ACHN (cell line): ENCODE results near the gene KRTAP12-4.
"Not testable (repeated sequence)": the region's sequence is repeated elsewhere in the genome, so short reads cannot be mapped to it uniquely, and the experiment has no call there.

Source experiments
- DNase-seq: peaks from one replicate; pipeline ENCODE4 v3.0.0-alpha.2; 2015
- in situ Hi-C: cut with HindIII; loops from 2 replicates; pipeline ENCODE4 v1.10.0; 2017; ENCODE audit warnings: low sequenced_read_pairs, low pct_ligation_motif_present, low pct_unique_long_range_greater_than_20kb

Gene KRTAP12-4

GRCh38 chr21:44640761-44641160 is 13.7 kb downstream of the KRTAP12-4 start:
- in situ Hi-C loops, result no loop called here
- no peak for DNase-seq

GRCh38 chr21:44639331-44639655 is 15.2 kb downstream of the KRTAP12-4 start:
- in situ Hi-C loops, result no loop called here
- DNase-seq, result no peak

DNA sequence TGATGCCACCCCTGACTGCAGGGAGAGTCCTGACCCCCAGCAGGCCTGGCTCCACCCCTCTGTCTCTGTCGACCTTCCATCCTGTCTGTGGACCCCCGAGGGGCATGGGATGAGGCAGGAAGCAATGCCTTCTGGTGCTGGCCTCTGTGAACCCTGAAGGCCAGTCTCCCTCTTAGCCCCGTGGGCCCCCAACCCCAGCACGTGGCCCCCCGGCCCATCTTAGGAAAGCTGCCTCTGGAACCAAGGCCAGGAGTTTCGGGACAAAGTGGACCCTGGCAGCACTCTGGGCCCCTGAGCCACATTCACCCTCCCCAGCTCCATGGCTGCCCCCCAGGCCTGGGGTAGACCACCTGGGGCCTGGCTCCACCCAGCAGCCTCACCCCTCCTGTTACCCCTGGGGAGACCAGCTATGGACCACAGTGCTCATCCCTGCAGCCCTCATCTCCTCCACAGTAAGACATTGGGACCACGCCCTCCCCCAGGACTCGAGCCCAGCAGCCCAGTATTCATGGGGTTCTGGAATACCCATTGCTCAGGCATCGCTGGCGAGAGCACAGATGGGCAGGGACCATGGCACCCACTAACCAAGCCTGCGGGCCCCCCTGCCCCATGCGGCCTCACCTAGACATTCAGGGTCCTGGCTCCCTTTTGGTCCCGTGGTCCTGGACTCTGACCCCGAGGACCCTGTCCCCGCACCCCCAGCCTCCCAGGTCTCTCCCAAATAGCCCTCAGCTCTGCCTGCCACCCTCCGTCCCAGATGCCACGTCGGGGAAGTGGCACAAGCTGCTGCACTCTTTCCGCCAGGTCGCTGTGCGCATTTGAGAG is 15.7 kb downstream of the KRTAP12-4 start:
- in situ Hi-C loops, DNase-seq: not testable (repeated sequence)

DNA sequence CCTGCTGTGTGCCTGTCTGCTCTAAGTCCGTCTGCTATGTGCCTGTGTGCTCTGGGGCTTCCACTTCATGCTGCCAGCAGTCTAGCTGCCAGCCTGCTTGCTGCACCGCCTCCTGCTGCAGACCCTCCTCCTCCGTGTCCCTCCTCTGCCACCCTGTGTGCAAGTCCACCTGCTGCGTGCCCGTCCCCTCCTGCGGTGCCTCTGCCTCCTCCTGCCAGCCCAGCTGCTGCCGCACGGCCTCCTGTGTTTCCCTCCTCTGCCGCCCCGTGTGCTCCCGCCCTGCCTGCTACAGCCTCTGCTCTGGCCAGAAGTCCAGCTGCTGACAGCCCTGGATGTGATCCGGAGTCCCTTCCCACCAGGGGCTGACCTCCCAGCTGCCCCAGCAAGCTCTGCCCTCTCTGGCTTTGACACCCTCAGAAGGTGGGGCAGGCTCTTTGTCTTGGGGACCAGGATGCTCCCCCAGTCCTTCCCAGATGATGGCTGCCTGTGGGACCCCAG is 16.6 kb downstream of the KRTAP12-4 start:
- in situ Hi-C loops, result not testable (repeated sequence)

GRCh38 chr21:44637018-44637850 is 17.2 kb downstream of the KRTAP12-4 start, which contains the start of gene KRTAP10-10:
KRTAP10-10 (plus strand) TSS chr21:44637356; CDS start chr21:44637418, 62 bp downstream.
- in situ Hi-C loops, result no loop called here
- no peak for DNase-seq

More for the DNA sequence above, 16.6 kb downstream of the KRTAP12-4 start:
- DNase-seq, result not testable (repeated sequence)

DNA sequence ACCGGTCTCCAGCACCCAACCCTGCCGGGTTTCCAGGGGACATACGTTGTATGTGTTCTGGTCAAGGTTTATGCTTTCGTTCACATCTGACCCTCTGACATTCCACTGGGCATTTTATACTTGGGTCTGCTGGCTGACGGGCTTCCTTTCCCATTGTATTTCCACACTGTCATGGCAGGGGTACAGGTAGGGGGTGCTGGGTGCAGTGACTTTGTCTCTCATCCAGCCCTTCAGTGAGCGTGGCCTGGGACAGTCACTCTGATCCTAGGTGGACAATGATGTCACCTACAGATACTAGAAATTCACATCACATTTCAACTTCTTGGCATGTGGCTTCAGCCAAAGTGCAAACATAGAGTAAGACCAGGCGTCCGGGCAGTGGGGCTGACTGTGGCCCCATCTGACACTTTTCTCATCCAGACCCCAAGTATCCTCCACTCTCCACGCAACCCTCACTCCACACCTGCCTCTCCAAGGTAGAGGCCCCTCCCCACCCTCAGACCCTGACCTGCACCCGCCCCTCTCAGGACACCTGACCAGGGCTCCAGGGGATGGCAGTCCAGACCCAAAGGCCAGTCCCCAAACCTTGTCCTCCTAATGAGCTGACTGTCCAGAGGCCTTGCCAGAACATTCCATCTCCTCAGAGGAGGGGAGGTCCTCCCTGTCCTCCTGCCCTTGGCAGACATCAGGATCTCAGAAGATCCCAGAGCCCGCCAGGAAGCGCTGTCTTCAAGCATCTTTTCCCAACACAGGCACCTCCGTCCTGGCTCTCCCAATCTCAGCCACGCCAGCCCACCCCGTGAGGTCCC is 18.0 kb downstream of the KRTAP12-4 start:
- DNase-seq, result no peak
- in situ Hi-C loops, result no loop called here

- in situ Hi-C loops, result no loop called here
- no peak for DNase-seq
Observed at GRCh38 chr21:44632067-44632466, 22.4 kb downstream of the KRTAP12-4 start.

- in situ Hi-C loops, result no loop called here
- DNase-seq, result no peak
Observed at GRCh38 chr21:44630440-44630839, 24.0 kb downstream of the KRTAP12-4 start.

DNA sequence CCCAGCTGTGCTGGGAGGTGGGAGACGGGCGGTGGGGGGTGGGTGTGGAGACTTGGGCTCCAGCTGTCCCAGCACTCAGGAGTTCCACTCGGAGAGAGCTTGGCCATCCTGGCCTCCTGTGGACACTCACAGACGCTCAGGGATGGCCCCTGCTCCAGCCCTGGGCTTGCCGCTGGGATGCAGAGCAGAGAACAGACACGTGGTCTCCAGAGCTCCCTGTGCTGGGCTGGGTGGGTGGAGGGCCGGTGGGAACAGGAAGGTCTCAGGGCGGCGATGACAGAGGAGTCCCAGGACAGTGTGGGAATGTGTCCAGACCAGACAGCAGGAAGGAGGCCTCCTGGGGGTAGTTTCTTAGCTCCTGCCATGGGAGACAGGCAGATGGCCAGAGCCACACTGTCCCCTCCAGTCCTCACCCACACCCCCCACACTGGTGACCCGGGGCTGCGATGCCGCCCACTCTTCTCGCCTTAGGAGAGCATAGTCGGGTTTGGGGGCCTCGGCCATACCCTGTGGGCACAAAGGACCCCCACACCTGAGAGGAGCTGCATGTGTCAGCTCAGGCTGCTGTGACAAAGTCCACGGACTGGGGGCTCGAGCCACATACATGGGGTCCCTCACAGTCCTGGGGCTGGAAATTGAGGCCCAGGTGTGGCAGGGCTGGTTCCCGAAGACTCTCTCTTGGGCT is 25.6 kb downstream of the KRTAP12-4 start:
- no peak for DNase-seq
- in situ Hi-C loops, result no loop called here

GRCh38 chr21:44627831-44628233 is 26.6 kb downstream of the KRTAP12-4 start:
- in situ Hi-C loops, DNase-seq: not testable (repeated sequence)

GRCh38 chr21:44627181-44627822 is 27.2 kb downstream of the KRTAP12-4 start:
- in situ Hi-C loops, result not testable (repeated sequence)

DNA sequence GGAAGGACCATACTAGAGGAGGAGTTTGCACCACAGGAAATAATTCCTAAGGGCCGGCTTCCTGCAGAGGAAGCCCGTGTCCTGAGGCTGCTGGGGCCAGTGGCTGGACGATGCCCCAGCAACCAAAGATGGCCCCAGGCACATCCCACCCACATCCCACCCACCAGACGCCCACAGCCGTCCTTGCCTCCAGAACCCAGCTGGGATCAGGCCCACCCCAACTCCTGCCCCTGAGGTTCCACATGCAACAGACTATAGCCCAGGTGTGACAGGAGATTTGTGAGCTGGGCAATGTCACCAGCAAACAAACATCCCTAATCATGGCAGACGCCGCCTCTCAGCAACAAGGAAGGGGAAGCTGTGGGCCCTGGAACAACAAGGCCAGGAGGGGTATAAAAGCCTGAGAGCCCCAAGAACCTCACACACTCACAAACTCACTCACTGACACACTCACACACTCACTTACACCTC is 27.8 kb downstream of the KRTAP12-4 start, which contains the start of gene KRTAP10-9:
Gene KRTAP10-9 (plus strand): TSS at position 421 of the 471 bp plus-strand sequence. CDS start 79 bp downstream, outside the sequence.
- in situ Hi-C loops, result no loop called here

More at GRCh38 chr21:44627181-44627822, 27.2 kb downstream of the KRTAP12-4 start:
- not testable (repeated sequence) for DNase-seq

GRCh38 chr21:44626262-44626661 is 28.2 kb downstream of the KRTAP12-4 start:
- no peak for DNase-seq
- in situ Hi-C loops, result no loop called here

More for the DNA sequence above, 27.8 kb downstream of the KRTAP12-4 start, which contains the start of gene KRTAP10-9:
- DNase-seq, result no peak

- in situ Hi-C loops, result no loop called here
- no peak for DNase-seq
Observed at GRCh38 chr21:44625756-44626155, 28.7 kb downstream of the KRTAP12-4 start.

- no peak for DNase-seq
- in situ Hi-C loops, result no loop called here
Observed at GRCh38 chr21:44623575-44623974, 30.9 kb downstream of the KRTAP12-4 start.

- in situ Hi-C loops, result no loop called here
- no peak for DNase-seq
Observed at GRCh38 chr21:44619886-44620285, 34.6 kb downstream of the KRTAP12-4 start.

DNA sequence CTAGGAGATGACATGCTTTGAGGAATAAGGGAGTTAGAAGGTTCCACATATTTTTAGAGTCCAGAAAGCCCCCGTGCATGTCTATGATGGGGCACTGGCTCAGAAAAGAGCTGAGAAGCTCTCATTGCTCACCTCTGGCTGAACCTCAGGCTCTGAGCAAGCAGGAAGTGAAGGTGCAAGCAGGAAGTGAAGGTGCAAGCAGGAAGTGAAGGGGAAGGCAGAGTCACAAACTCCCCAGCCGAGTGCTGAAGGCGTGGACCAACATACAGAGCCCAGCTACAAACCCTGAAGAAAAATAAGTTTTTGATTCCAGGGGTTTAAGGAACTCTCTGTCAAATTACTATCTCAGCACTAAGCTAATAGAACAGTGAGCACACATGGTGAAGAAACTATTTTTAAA is 35.5 kb downstream of the KRTAP12-4 start:
- in situ Hi-C loops, result no loop called here
- no peak for DNase-seq
